Upper lobe of left lung (tissue), 4 donors: ENCODE results near the gene ACVR2B.
"Not testable (repeated sequence)": the region's sequence is repeated elsewhere in the genome, so short reads cannot be mapped to it uniquely, and the experiment has no call there.

Experiments
- CTCF ChIP-seq, 6 experiments: fragments of 450-650 bp in 4 of 6; fragments of 200-600 bp in 2 of 6; sonication (generic) in 2 of 6; IDR thresholded peaks; one replicate each; pipeline ENCODE4 v1.5.1; 2016 to 2019; ENCODE audit warnings: antibody characterized with exemption in 6 of 6
- EP300 ChIP-seq, 4 donors: sonication (generic); formaldehyde crosslinking; IDR thresholded peaks; one replicate each; pipeline ENCODE4 v1.5.1; 2017; ENCODE audit warnings: antibody characterized with exemption in 4 of 4, control low read depth in 2 of 4
- POLR2A ChIP-seq, 4 donors: fragments of 450-650 bp; IDR thresholded peaks; one replicate each; pipeline ENCODE4 v1.5.1; 2016 to 2017; ENCODE audit warnings: antibody characterized with exemption in 4 of 4, mild to moderate bottlenecking in 2 of 4
- POLR2AphosphoS5 ChIP-seq, 2 donors: sonication (generic); formaldehyde crosslinking; IDR thresholded peaks; one replicate each; pipeline ENCODE4 v1.5.1; 2017; ENCODE audit warnings: antibody characterized with exemption in 2 of 2

- not testable (repeated sequence) for TF ChIP-seq POLR2AphosphoS5, CTCF, POLR2A, EP300 (IDR thresholded peaks at IDR 0.05)
Observed at GRCh38 chr3:38433661-38434060, 20.0 kb upstream of the ACVR2B start.
